Neural progenitor cell (in vitro differentiated cells): ENCODE data around the gene ENPP7.

Experiments used
- EZH2 ChIP-seq: fragments of 200-600 bp; sonication (generic); IDR thresholded peaks from 2 replicates; pipeline ENCODE4 v1.6.1; 2017; ENCODE audit warnings: antibody characterized with exemption, mild to moderate bottlenecking, moderate library complexity
- EZH2phosphoT487 ChIP-seq: fragments of 200-600 bp; sonication (generic); IDR thresholded peaks from 2 replicates; pipeline ENCODE4 v1.6.1; 2017; ENCODE audit warnings: antibody characterized with exemption
- TF ChIP-seq, protein P1 (sequence below): fragments of 200-600 bp; sonication (generic); IDR thresholded peaks from 2 replicates; pipeline ENCODE4 v1.5.1; 2017; ENCODE audit warnings: antibody characterized with exemption, mild to moderate bottlenecking

DNA sequence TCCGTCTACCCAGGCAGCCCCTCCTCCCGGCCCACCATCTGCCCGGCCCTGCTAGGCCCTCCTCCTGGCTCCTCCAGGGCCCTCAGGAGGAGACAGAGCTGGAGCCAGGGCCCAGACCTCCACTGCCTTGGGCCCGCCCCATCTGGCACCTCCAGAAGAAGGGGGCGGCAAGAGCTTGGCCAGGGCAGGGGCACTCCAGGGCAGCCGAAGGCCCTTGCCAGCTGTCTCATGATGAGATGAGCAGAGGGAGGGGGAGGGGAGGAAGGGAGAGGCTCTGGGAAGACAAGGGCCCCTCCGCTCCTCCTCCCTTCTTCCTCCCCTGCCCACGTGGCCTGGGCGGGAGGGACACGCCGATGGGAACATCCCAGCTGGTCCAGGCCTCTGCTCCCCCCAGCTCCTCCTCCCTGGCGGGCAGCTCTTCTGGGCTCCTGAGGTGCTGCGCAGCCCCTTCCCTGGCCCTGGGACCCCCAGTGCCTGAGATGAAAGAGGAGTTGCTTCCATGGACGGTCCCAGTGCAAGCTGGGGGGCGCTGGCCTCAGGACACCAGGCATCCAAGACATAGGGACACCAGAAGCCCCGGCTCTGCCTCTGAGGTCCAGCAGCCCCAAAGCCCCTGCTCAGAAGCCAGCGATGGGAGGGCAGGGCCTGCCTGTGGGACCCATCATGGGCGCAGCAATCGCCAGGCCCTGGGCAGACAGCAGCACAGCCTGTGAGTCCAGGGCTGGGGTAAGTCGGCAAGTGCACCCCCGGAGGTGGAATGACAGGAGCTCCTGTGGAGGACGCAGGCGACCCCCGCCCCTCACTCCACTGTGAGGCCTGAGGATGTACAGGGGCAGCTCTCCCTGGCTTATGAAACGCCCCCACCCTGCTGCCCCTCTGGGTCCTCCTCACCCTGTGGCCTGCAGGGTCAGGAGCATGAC, 23.6 kb upstream of the ENPP7 start:
- TF ChIP-seq, protein P1, sequence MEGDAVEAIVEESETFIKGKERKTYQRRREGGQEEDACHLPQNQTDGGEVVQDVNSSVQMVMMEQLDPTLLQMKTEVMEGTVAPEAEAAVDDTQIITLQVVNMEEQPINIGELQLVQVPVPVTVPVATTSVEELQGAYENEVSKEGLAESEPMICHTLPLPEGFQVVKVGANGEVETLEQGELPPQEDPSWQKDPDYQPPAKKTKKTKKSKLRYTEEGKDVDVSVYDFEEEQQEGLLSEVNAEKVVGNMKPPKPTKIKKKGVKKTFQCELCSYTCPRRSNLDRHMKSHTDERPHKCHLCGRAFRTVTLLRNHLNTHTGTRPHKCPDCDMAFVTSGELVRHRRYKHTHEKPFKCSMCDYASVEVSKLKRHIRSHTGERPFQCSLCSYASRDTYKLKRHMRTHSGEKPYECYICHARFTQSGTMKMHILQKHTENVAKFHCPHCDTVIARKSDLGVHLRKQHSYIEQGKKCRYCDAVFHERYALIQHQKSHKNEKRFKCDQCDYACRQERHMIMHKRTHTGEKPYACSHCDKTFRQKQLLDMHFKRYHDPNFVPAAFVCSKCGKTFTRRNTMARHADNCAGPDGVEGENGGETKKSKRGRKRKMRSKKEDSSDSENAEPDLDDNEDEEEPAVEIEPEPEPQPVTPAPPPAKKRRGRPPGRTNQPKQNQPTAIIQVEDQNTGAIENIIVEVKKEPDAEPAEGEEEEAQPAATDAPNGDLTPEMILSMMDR: no peak
- no peak for TF ChIP-seq EZH2
- TF ChIP-seq EZH2phosphoT487: no peak
